ENCODE data around the gene RPLP1. TPM values are rescaled to one million over a fixed set of nuclear protein-coding genes. Genes with fewer than 3 reads are reported as not detected.

The RPLP1 gene
- total and polyA plus RNA-seq, 2 donors (not counting 1 experiment from before 2014, with no cell fraction given): 82.4 to 621 TPM

- Histone ChIP-seq H3K27me3 (ENCODE audit: control insufficient read depth, insufficient read depth, low read length) (peaks cover 2% of the 10 kb centered on the region), H4K20me1 (ENCODE audit: control insufficient read depth, extremely low read depth, insufficient read depth, low read length) (no peaks in the 10 kb centered on the region), H3K4me2 (ENCODE audit: extremely low read depth, insufficient read depth, low read length) (no peak overlapping the region), H3K9ac (ENCODE audit: insufficient read depth, low read length) (no peak overlapping the region), H3K27ac (ENCODE audit: insufficient read depth, low read length) (no peak overlapping the region), H3K9me3 (ENCODE audit: control insufficient read depth, insufficient read depth, low read depth, low read length) (no peaks in the 10 kb centered on the region), H2AFZ (ENCODE audit: low read length) (no peak overlapping the region), H3K4me3 (replicated peaks in 1 of 4; ENCODE audit: control extremely low read depth in 1 of 4, insufficient read depth in 1 of 4, low read depth in 3 of 4, low read length in 4 of 4) (no peak overlapping the region), H3K36me3 (ENCODE audit: control insufficient read depth, insufficient read depth, low read length) (no peaks in the 10 kb centered on the region), H3K4me1 (ENCODE audit: control insufficient read depth, extremely low read depth, insufficient read depth, low read length) (no peaks in the 10 kb centered on the region), H3K79me2 (ENCODE audit: control insufficient read depth, insufficient read depth, low read length) (no peaks in the 10 kb centered on the region)
- no peak for TF ChIP-seq EZH2 (IDR thresholded peaks at IDR 0.05; ENCODE audit: low read length, missing control alignments)
- no peak for TF ChIP-seq CTCF (conservative IDR thresholded peaks at IDR 0.05 in 1 of 2, IDR thresholded peaks at IDR 0.05 in 1 of 2; ENCODE audit: low read depth in 1 of 2, low read length in 2 of 2)
- peak in 1 of 2 donors; percentile 38 for DNase-seq (ENCODE audit: low read depth in 2 of 2)
These were observed 19.9 kb downstream of the RPLP1 start for GRCh38 chr15:69472562-69472961.

GRCh38 chr15:69474291-69474690 is 21.7 kb downstream of the RPLP1 start:
- Histone ChIP-seq H3K27me3 (ENCODE audit: control insufficient read depth, insufficient read depth, low read length) (peaks cover 2% of the 10 kb centered on the region), H3K4me1 (ENCODE audit: control insufficient read depth, extremely low read depth, insufficient read depth, low read length) (no peaks in the 10 kb centered on the region), H3K4me2 (ENCODE audit: extremely low read depth, insufficient read depth, low read length) (no peak overlapping the region), H3K79me2 (ENCODE audit: control insufficient read depth, insufficient read depth, low read length) (no peaks in the 10 kb centered on the region), H3K9me3 (ENCODE audit: control insufficient read depth, insufficient read depth, low read depth, low read length) (no peaks in the 10 kb centered on the region), H2AFZ (ENCODE audit: low read length) (no peak overlapping the region), H3K9ac (ENCODE audit: insufficient read depth, low read length) (no peak overlapping the region), H3K36me3 (ENCODE audit: control insufficient read depth, insufficient read depth, low read length) (no peaks in the 10 kb centered on the region), H3K27ac (ENCODE audit: insufficient read depth, low read length) (no peak overlapping the region), H3K4me3 (replicated peaks in 1 of 4; ENCODE audit: control extremely low read depth in 1 of 4, insufficient read depth in 1 of 4, low read depth in 3 of 4, low read length in 4 of 4) (no peak overlapping the region), H4K20me1 (ENCODE audit: control insufficient read depth, extremely low read depth, insufficient read depth, low read length) (no peaks in the 10 kb centered on the region)
- DNase-seq (ENCODE audit: low read depth in 2 of 2): peak in 1 of 2 donors; percentile 69
- no peak for TF ChIP-seq CTCF (conservative IDR thresholded peaks at IDR 0.05 in 1 of 2, IDR thresholded peaks at IDR 0.05 in 1 of 2; ENCODE audit: low read depth in 1 of 2, low read length in 2 of 2)
- no peak for TF ChIP-seq EZH2 (IDR thresholded peaks at IDR 0.05; ENCODE audit: low read length, missing control alignments)

GRCh38 chr15:69474846-69475455 is 22.3 kb downstream of the RPLP1 start:
- no peak overlapping the region for H2AFZ ChIP-seq (ENCODE audit: low read length)
- H4K20me1 ChIP-seq (ENCODE audit: control insufficient read depth, extremely low read depth, insufficient read depth, low read length): no peaks in the 10 kb centered on the region
- H3K9me3 ChIP-seq (ENCODE audit: control insufficient read depth, insufficient read depth, low read depth, low read length): no peaks in the 10 kb centered on the region
- no peaks in the 10 kb centered on the region for H3K79me2 ChIP-seq (ENCODE audit: control insufficient read depth, insufficient read depth, low read length)
- no peaks in the 10 kb centered on the region for H3K4me1 ChIP-seq (ENCODE audit: control insufficient read depth, extremely low read depth, insufficient read depth, low read length)
- TF ChIP-seq EZH2 (IDR thresholded peaks at IDR 0.05; ENCODE audit: low read length, missing control alignments) (no peak), CTCF (conservative IDR thresholded peaks at IDR 0.05 in 1 of 2, IDR thresholded peaks at IDR 0.05 in 1 of 2; ENCODE audit: low read depth in 1 of 2, low read length in 2 of 2) (peak in 1 of 2 donors; percentile 17)
- no peak overlapping the region for H3K4me2 ChIP-seq (ENCODE audit: extremely low read depth, insufficient read depth, low read length)
- H3K4me3 ChIP-seq (replicated peaks in 1 of 4; ENCODE audit: control extremely low read depth in 1 of 4, insufficient read depth in 1 of 4, low read depth in 3 of 4, low read length in 4 of 4): no peak overlapping the region
- H3K27me3 ChIP-seq (ENCODE audit: control insufficient read depth, insufficient read depth, low read length): no peaks in the 10 kb centered on the region
- DNase-seq (ENCODE audit: low read depth in 2 of 2): no peak
- no peak overlapping the region for H3K9ac ChIP-seq (ENCODE audit: insufficient read depth, low read length)
- H3K27ac ChIP-seq (ENCODE audit: insufficient read depth, low read length): no peak overlapping the region
- no peaks in the 10 kb centered on the region for H3K36me3 ChIP-seq (ENCODE audit: control insufficient read depth, insufficient read depth, low read length)
